Mammary microvascular endothelial cell (primary cell): Measurements from ENCODE around the gene GSTO2. TPM values are rescaled to one million over a fixed set of nuclear protein-coding genes. Genes with fewer than 3 reads are reported as not detected.

Source experiments
- total RNA-seq: library from RNA; depleted of rRNA; stranded (reverse); fragments of >200 nt; gene quantifications from 2 replicates; pipeline ENCODE4 v1.2.3, GENCODE V29; 2015

Gene GSTO2
- total RNA-seq: 0.30 and 0.33 TPM in 2 replicates

DNA sequence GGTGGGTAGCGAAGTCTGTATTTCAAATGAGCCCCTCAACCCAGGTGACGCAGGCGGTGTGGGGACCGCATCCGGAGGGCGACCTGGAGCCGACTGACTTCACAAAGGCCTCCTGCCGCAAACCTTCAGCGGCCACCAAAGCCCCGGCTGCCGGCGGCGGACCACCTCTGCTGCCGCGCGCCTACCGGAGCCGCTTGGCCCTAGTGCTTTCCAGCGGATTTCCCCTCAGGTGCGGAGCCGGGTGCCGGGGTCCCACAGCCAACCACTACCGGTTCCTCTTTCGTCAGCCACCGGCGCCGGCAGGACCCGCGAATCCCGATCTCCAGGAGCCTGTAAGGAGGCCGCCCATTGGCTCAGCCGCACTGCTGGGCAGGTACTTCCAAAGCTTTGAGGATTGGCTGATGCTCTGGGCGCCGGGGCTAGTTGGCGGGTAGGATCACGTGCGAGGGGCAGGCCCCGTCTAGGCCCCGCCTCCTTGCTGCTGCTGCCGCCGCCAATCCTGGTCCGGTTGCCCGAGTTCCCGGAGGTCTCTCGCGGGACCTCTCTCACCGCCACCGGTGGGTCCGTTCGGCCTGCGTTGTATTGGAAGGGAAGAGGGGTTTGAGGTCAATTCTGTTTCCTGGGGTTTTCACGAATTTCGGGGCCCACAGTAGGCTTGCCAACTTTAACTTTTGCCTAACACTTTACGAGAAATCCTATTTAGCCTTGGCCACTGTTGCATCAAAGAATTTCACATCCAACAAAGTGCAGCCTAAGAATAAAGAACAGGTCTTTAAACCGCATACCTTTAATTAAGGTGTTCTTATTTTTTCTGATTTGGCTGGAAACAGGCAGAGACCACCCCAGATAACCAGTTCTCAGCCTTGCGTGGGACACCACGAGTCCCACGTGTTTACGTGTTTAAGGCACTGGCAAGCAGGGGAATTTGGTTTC is at the start of gene GSTO2:
Gene GSTO2 (plus strand): TSS at position 472 of the 933 bp plus-strand sequence. CDS start 5,732 bp downstream, outside the sequence.

GRCh38 chr10:104231784-104232612 is 37.0 kb upstream of the GSTO2 start, which contains the start of gene CFAP43:
Gene CFAP43 (minus strand): TSS chr10:104232364. CDS start chr10:104232246, 118 bp downstream.

DNA sequence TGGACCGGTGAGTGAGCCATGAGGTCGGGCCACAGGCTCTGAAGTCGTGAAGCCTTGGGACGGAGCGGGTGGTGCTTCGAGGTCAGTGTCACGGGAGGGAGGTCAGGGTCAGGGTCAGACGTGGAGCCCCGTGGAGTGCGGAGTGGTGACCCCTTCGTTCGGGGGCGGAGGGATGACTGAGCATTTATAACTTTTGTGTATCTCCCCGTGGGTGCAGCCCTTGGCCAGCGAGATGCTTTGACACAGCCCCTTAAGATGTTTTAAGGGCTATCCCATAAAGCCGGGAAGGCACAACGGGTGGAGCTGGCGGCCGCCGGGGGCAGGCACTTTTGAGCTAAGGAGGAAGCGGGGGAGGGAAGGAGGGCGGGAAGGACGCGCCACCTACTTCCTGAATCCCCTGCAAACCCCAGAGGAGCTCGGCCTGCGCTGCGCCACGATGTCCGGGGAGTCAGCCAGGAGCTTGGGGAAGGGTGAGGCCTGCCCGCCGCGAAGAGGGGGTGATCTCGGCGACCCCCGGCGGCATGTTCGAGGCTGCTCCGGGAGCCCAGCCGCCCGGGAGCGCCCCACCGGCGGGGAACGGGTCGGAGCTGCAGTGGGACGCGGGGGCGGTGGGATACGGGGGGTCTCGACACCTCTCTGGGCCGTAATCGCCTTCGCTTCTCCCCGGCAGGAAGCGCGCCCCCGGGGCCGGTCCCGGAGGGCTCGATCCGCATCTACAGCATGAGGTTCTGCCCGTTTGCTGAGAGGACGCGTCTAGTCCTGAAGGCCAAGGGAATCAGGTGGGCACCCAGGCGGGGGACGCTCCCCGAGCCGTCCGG is 14.3 kb upstream of the GSTO2 start, which contains the start of gene GSTO1:
Gene GSTO1 (plus strand): TSS at position 400 of the 818 bp plus-strand sequence. CDS start 37 bp downstream, at position 437.

GRCh38 chr10:104337985-104338735 is 69.2 kb downstream of the GSTO2 start, which contains the start of gene ITPRIP:
Gene ITPRIP (minus strand): TSS chr10:104338465. CDS start chr10:104316051, 22,414 bp downstream.

DNA sequence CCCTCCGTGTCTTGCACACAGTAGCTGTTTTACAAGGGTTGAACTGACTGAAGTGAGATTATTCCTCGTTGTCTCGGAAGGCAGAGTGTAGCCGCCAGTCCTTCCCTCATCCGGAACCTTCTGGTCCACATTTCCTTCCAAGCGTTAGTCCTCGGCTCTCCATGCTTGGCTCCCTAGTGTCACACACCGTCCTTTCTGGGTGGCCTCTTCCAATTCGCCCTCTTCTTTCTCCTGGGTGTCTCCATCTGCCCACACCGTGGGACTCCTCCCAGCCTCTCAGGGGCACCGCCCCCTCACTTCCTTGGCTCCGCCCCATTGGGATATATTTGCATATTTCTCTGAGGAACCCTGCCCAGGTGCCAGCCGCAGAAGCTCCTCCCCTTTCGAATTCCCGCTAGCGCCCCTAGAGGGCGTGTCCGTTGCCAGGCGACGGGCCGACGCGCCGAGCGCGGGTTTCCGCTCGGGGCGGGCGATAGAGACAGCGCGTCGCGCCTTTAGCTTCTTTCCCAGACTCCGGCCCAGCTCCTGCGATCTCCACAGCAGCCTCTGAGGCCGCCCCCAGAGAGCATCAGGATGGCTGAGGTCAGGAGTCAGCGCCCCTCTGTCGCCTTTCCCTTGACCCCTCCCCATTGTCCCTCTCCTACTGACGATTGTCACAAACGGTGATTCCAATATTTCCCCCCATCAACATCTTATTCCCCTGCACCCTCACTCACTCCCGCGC is 84.5 kb downstream of the GSTO2 start, which contains the start of gene CFAP58:
Gene CFAP58 (plus strand): TSS at position 509 of the 724 bp plus-strand sequence. CDS start 65 bp downstream, at position 574.

Other genes starting within 250 kb of the GSTO2 start
- 3.3 and 4.6 TPM in 2 replicates for gene COL17A1, start 183.3 kb upstream of the GSTO2 start, total RNA-seq
- 13.3 and 13.7 TPM in 2 replicates for gene SFR1, start 147.0 kb upstream of the GSTO2 start, total RNA-seq
- gene CFAP43, start 36.8 kb upstream of the GSTO2 start, total RNA-seq: 0.15 TPM in 1 of 2 replicates, not detected in the other
- 454 and 515 TPM in 2 replicates for gene GSTO1, start 14.3 kb upstream of the GSTO2 start, total RNA-seq
- gene ITPRIP, start 69.3 kb downstream of the GSTO2 start, total RNA-seq: 57.4 and 62.5 TPM in 2 replicates
- gene CFAP58, start 84.6 kb downstream of the GSTO2 start, total RNA-seq: 0.39 and 0.67 TPM in 2 replicates